ENCODE data around the gene HMOX1. TPM values are rescaled to one million over a fixed set of nuclear protein-coding genes. Genes with fewer than 3 reads are reported as not detected.

Gene HMOX1
- total and polyA plus RNA-seq, 4 donors = 18.7 to 108 (median 59.7) TPM

GRCh38 chr22:35378621-35379020 is 2.3 kb upstream of the HMOX1 start:
- Histone ChIP-seq H3K4me3 (ENCODE audit: low read depth in 1 of 3, low read length in 3 of 3) (no peak overlapping the region), H3K27me3 (ENCODE audit: control insufficient read depth in 4 of 4, insufficient read depth in 4 of 4, low read length in 3 of 4) (no peaks in the 10 kb centered on the region), H3K9ac (ENCODE audit: low read depth in 1 of 2, low read length in 2 of 2) (no peak overlapping the region), H3K27ac (ENCODE audit: low read depth in 1 of 2, low read length in 2 of 2) (peak overlapping the region; percentile 13 to 25), H3K36me3 (ENCODE audit: control insufficient read depth in 4 of 4, insufficient read depth in 3 of 4, low read depth in 1 of 4, low read length in 3 of 4) (peaks cover 0 to 2% (median 0%) of the 10 kb centered on the region in 4 donors), H3K4me1 (ENCODE audit: control insufficient read depth in 4 of 4, insufficient read depth in 4 of 4, low read length in 3 of 4) (peaks cover 9 to 41% (median 31%) of the 10 kb centered on the region in 4 donors), H3K9me3 (ENCODE audit: control insufficient read depth in 4 of 4, low read length in 3 of 4) (no peaks in the 10 kb centered on the region)
- TF ChIP-seq RXRA (IDR thresholded peaks at IDR 0.05) (peak in 1 of 2 donors; percentile 23), GABPA (IDR thresholded peaks at IDR 0.05 in 1 of 2, conservative IDR thresholded peaks at IDR 0.05 in 1 of 2) (no peak)
- 84% methylated on average over 3 of the region's 3 CpGs for WGBS
- no peak for DNase-seq (ENCODE audit: low spot score)

- peaks cover 14 to 48% (median 36%) of the 10 kb centered on the region in 4 donors for H3K4me1 ChIP-seq (ENCODE audit: control insufficient read depth in 4 of 4, insufficient read depth in 4 of 4, low read length in 3 of 4)
- DNase-seq (ENCODE audit: low spot score) = no peak
Measured at GRCh38 chr22:35379146-35379993, 1.5 kb upstream of the HMOX1 start.

More at GRCh38 chr22:35379146-35379993, 1.5 kb upstream of the HMOX1 start:
- H3K9me3 ChIP-seq (ENCODE audit: control insufficient read depth in 4 of 4, low read length in 3 of 4) = no peaks in the 10 kb centered on the region
- peak overlapping the region; percentile 65 to 70 for H3K27ac ChIP-seq (ENCODE audit: low read depth in 1 of 2, low read length in 2 of 2)
- H3K4me3 ChIP-seq (ENCODE audit: low read depth in 1 of 3, low read length in 3 of 3) = no peak overlapping the region
- no peak for TF ChIP-seq RAD21 (IDR thresholded peaks at IDR 0.05)
- peak; percentile 49 for TF ChIP-seq NR2F2 (IDR thresholded peaks at IDR 0.05)
- TF ChIP-seq EGR1 (IDR thresholded peaks at IDR 0.05; ENCODE audit: low read depth in 2 of 2) = no peak
- peak; percentile 58 to 78 for TF ChIP-seq HNF4A (conservative IDR thresholded peaks at IDR 0.05)
- TF ChIP-seq HNF4G (IDR thresholded peaks at IDR 0.05) = peak; percentile 45
- TF ChIP-seq FOXA1 (IDR thresholded peaks at IDR 0.05) = no peak
- peak; percentile 70 for TF ChIP-seq SP1 (IDR thresholded peaks at IDR 0.05)
- TF ChIP-seq ATF3 (IDR thresholded peaks at IDR 0.05) = peak; percentile 12
- TF ChIP-seq YY1 (IDR thresholded peaks at IDR 0.05) = no peak
- peak; percentile 37 to 41 for TF ChIP-seq RXRA (IDR thresholded peaks at IDR 0.05)
- TF ChIP-seq ZBTB33 (IDR thresholded peaks at IDR 0.05) = no peak
- TF ChIP-seq MAX (IDR thresholded peaks at IDR 0.05) = no peak
- TF ChIP-seq CTCF (IDR thresholded peaks at IDR 0.05; ENCODE audit: low read depth, low read length, missing input control) = no peak
- no peak for TF ChIP-seq JUND (IDR thresholded peaks at IDR 0.05)
- no peak for TF ChIP-seq REST (IDR thresholded peaks at IDR 0.05)
- no peaks in the 10 kb centered on the region for H3K27me3 ChIP-seq (ENCODE audit: control insufficient read depth in 4 of 4, insufficient read depth in 4 of 4, low read length in 3 of 4)
- H3K9ac ChIP-seq (ENCODE audit: low read depth in 1 of 2, low read length in 2 of 2) = no peak overlapping the region
- peaks cover 0 to 2% (median 0%) of the 10 kb centered on the region in 4 donors for H3K36me3 ChIP-seq (ENCODE audit: control insufficient read depth in 4 of 4, insufficient read depth in 3 of 4, low read depth in 1 of 4, low read length in 3 of 4)
- 53% methylated on average over 10 of the region's 10 CpGs for WGBS
